NB4 (cell line): ENCODE measurements around the gene PGF.
A peak's percentile ranks its signal among the peaks of the same experiment; 100 is the strongest.

ENCODE experiments used
- DNase-seq: peaks from one replicate; pipeline ENCODE4 v3.0.0; 2010; ENCODE audit warnings: low read depth
- H3K4me3 ChIP-seq: one replicate; pipeline ENCODE4 v1.5.1; 2011; ENCODE audit warnings: mild to moderate bottlenecking, low read depth, low read length, moderate library complexity
- MYC ChIP-seq: IDR thresholded peaks from 2 replicates; pipeline ENCODE4 v1.6.1; 2011; ENCODE audit warnings: low read depth, low read length
- POLR2A ChIP-seq: IDR thresholded peaks from 2 replicates; pipeline ENCODE4 v1.6.1; 2011; ENCODE audit warnings: mild to moderate bottlenecking; ENCODE audit not compliant: insufficient read length; ENCODE audit errors: extremely low read depth
- TF ChIP-seq, protein P1 (sequence below): IDR thresholded peaks from one replicate; pipeline ENCODE4 v1.5.1; 2012; ENCODE audit warnings: low read depth, low read length
- TF ChIP-seq, protein P2 (sequence below): IDR thresholded peaks from 2 replicates; pipeline ENCODE4 v1.6.1; 2011; ENCODE audit warnings: low read depth, low read length

The PGF gene

DNA sequence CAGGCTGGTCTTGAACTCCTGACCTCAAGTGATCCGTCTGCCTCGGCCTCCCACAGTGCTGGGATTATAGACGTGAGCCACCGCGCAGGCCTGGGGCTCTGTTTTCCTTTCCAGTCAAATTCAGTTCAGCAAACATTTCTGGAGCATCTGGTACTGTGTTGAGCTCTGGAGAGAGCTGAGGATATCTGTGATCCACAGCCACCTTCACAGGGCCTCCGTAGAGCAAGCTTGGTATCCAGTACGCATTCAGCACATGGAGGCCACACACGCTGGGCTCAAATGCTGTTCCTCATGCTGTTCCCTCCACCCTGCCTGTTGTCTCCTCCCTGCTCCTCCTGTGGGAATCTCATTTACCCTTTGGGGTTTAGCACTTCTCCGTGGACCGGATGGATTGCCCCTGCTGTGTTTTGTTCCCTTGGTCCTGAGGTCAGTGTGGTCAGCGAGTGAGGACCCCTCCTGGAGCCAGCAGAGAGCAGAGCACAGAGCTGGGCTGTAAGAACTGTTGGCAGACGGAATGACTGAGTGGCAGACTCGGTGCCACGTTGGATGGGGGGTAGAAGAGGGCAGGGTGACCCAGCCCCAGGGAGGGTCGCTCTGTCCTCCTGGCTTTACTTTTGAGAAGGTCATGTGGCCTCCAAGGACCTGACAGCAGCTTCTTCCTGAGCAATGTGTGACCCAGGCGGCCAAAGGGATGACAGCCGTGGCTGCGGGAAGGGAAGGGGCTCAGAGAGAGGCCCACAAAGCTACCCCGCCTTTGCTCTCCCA lies 33.2 kb downstream of the PGF start:
- DNase-seq, result no peak
- peak overlapping the region; percentile 43 for H3K4me3 ChIP-seq
- TF ChIP-seq, protein P1, sequence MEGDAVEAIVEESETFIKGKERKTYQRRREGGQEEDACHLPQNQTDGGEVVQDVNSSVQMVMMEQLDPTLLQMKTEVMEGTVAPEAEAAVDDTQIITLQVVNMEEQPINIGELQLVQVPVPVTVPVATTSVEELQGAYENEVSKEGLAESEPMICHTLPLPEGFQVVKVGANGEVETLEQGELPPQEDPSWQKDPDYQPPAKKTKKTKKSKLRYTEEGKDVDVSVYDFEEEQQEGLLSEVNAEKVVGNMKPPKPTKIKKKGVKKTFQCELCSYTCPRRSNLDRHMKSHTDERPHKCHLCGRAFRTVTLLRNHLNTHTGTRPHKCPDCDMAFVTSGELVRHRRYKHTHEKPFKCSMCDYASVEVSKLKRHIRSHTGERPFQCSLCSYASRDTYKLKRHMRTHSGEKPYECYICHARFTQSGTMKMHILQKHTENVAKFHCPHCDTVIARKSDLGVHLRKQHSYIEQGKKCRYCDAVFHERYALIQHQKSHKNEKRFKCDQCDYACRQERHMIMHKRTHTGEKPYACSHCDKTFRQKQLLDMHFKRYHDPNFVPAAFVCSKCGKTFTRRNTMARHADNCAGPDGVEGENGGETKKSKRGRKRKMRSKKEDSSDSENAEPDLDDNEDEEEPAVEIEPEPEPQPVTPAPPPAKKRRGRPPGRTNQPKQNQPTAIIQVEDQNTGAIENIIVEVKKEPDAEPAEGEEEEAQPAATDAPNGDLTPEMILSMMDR, result no peak
- no peak for TF ChIP-seq POLR2A
- TF ChIP-seq, protein P2, sequence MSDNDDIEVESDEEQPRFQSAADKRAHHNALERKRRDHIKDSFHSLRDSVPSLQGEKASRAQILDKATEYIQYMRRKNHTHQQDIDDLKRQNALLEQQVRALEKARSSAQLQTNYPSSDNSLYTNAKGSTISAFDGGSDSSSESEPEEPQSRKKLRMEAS, result no peak
- no peak for TF ChIP-seq MYC

DNA sequence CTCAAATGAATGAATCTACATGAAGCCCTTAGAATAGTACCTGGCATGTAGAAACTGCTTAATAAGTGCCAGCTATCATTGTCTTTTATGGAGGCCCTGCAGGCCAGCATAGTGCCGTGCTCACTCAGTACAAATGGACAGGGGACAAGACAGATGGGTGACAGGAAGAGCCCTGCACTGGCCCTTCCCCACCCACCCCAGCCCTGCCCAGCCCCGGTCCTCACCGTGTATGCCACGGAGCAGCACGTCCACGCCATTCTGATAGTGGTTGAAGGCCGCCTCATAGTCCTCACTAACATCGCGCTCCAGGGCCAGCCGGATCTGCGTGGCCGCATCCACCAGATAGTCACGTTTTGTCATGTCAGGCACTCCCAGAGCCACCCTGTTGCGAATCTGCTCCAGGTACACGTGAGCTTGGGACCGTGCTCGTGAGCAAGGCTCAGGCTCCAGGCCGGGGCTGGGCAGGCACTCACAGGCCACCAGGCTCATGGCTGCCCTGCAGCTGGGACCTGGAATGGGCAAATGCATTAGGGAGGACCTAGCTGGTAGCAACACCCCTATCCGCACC lies 34.3 kb downstream of the PGF start:
- H3K4me3 ChIP-seq, result no peak overlapping the region
- TF ChIP-seq, protein P2, result no peak
- no peak for TF ChIP-seq POLR2A
- no peak for TF ChIP-seq MYC
- TF ChIP-seq, protein P1, result no peak
- no peak for DNase-seq

DNA sequence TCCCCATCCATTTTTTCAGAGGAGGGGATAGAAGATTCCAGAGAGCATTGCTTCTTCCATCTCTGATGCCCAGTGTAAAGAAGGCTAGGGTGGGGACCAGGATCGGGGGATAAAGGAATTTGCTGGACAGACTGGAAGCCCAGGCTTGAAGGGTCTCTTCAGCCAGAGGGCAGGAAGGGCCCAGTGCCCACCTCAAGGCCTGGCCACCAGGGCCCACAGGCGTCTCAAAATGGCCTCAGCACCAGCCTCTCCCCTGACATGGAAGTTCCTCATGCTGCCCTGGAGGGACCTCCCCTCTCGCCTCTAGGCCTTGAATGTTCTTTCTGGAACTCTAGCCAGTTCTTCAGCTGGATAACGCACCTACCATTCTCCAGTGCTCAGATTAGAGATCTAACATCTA lies 35.1 kb downstream of the PGF start:
- DNase-seq, result no peak
- H3K4me3 ChIP-seq, result no peak overlapping the region
- TF ChIP-seq, protein P2, result no peak
- TF ChIP-seq, protein P1, result no peak

DNA sequence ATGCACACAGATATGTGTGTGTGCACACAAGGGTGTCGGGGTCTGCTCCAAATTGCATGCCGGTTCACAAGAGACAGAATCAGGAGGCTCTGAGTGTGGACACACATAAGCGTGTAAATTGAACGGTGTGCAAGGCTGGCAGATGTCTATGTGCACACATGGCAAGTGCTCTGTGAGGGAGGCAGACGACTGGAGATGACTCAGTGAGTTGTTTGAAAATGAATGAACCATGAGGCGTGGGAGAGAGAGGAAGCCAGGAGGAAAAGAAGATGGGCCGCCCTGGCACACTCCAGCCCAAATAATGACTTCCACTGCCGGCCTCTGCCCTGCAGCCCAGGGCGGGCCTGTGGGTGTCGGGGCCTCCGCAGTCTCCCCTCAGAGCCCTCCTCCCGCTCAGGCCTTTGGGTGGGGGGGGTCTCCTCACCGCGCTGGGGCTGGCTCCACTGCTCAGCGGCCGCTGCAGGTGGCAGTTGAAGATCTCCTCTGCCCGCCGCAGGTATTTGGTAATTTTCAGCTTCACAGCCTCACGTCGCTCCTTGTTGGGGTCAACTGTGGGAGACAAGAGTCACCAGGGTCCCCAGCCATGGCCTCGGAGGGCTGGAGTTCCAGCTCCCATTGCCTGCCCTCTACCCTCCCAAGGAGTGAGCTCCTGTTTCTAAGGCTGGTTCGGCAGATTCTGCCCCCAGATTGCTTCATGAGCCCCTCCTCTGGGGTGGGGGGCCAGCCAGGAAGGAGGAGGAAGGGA lies 35.8 kb downstream of the PGF start:
- TF ChIP-seq, protein P2, result peak; percentile 28; the same call in 1 of the 2 replicates
- TF ChIP-seq, protein P1, result no peak
- TF ChIP-seq POLR2A (no peak), MYC (0 out of 2 replicates have a peak, but pooled peaks have one; percentile 32)
- DNase-seq, result no peak
- no peak overlapping the region for H3K4me3 ChIP-seq

DNA sequence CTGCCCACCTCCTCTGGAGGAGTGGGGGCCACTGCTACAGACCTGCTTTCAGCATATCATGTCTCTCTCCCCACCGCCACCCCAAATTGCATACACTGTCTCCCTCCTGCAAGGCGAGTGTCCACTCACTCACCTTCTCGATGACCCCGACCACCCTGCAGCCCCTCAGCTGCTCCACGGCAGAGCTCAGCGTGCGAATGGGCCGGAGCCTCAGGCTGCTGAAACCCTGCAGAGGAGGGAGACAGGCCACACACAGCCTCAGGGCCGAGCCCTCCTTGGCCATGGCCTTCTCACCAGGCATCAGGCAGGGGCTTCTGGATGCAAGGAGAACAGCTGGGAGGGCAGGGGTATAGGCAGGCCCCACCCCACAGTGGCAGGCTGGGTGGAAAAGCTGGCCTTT lies 37.0 kb downstream of the PGF start:
- TF ChIP-seq MYC (no peak), POLR2A (no peak)
- TF ChIP-seq, protein P2, result no peak
- TF ChIP-seq, protein P1, result no peak
- no peak for DNase-seq
- H3K4me3 ChIP-seq, result no peak overlapping the region
